Body of pancreas (tissue), 4 donors: ENCODE results near the gene ACOT9.

ENCODE experiments used
- POLR2A ChIP-seq, 3 donors: fragments of 450-650 bp; IDR thresholded peaks; one replicate each; pipeline ENCODE4 v1.6.1; 2016; ENCODE audit warnings: antibody characterized with exemption in 3 of 3, mild to moderate bottlenecking in 2 of 3
- TF ChIP-seq, protein P1 (sequence below), 7 experiments: fragments of 450-650 bp in 4 of 7; fragments of 200-600 bp in 3 of 7; sonication (generic) in 3 of 7; IDR thresholded peaks; one replicate each; pipeline ENCODE4 v1.5.1; 2016 to 2019; ENCODE audit warnings: antibody characterized with exemption in 7 of 7

DNA sequence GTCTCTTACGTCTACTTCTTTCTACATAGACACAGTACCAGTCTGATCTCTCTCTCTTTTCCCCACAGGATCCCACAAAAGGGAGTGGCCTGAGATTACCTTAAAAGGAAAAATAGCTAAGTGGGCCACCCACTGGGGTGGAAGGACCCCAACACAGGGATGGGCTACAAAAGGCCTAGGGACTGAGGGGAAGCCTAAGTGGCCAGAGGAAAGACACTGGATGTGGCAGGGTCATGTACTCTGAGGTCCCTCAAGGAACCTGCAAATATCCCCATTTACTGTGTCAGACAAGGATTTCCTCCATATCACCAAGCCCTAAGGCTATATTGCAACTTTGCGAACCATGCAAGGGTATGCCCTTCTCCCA, 82.3 kb downstream of the ACOT9 start:
- TF ChIP-seq, protein P1, sequence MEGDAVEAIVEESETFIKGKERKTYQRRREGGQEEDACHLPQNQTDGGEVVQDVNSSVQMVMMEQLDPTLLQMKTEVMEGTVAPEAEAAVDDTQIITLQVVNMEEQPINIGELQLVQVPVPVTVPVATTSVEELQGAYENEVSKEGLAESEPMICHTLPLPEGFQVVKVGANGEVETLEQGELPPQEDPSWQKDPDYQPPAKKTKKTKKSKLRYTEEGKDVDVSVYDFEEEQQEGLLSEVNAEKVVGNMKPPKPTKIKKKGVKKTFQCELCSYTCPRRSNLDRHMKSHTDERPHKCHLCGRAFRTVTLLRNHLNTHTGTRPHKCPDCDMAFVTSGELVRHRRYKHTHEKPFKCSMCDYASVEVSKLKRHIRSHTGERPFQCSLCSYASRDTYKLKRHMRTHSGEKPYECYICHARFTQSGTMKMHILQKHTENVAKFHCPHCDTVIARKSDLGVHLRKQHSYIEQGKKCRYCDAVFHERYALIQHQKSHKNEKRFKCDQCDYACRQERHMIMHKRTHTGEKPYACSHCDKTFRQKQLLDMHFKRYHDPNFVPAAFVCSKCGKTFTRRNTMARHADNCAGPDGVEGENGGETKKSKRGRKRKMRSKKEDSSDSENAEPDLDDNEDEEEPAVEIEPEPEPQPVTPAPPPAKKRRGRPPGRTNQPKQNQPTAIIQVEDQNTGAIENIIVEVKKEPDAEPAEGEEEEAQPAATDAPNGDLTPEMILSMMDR (IDR thresholded peaks at IDR 0.05): no peak
- no peak for TF ChIP-seq POLR2A (IDR thresholded peaks at IDR 0.05)
